Measurements from ENCODE around the gene CDK10.
"Not testable (repeated sequence)": the region's sequence is repeated elsewhere in the genome, so short reads cannot be mapped to it uniquely, and the experiment has no call there.

The CDK10 gene

GRCh38 chr16:89686520-89687091, at the start of gene CDK10:
CDK10 (plus strand) TSS chr16:89686689; CDS start chr16:89686711, 22 bp downstream.
- peak; percentile 99 for DNase-seq

GRCh38 chr16:89637379-89637778, 49.1 kb upstream of the CDK10 start:
- DNase-seq: no peak

- DNase-seq: no peak
Observed at GRCh38 chr16:89638455-89638854, 48.0 kb upstream of the CDK10 start.

GRCh38 chr16:89639385-89639784, 47.1 kb upstream of the CDK10 start:
- no peak for DNase-seq

- no peak for DNase-seq
Observed at GRCh38 chr16:89641458-89642119, 44.9 kb upstream of the CDK10 start.

GRCh38 chr16:89642574-89642973, 43.9 kb upstream of the CDK10 start:
- no peak for DNase-seq

GRCh38 chr16:89643769-89644300, 42.7 kb upstream of the CDK10 start:
- DNase-seq: no peak

GRCh38 chr16:89645122-89645521, 41.4 kb upstream of the CDK10 start:
- no peak for DNase-seq

GRCh38 chr16:89646270-89646669, 40.2 kb upstream of the CDK10 start:
- no peak for DNase-seq

GRCh38 chr16:89646906-89647305, 39.6 kb upstream of the CDK10 start:
- no peak for DNase-seq

GRCh38 chr16:89651584-89651983, 34.9 kb upstream of the CDK10 start:
- no peak for DNase-seq

GRCh38 chr16:89653656-89654295, 32.7 kb upstream of the CDK10 start:
- DNase-seq: no peak

GRCh38 chr16:89655062-89655643, 31.3 kb upstream of the CDK10 start:
- DNase-seq: no peak

GRCh38 chr16:89656435-89657121, 29.9 kb upstream of the CDK10 start:
- no peak for DNase-seq

- DNase-seq: peak; percentile 97
Observed at GRCh38 chr16:89657442-89658220, 28.9 kb upstream of the CDK10 start, which contains the start of the genes CHMP1A and SPATA33. CHMP1A (minus strand) TSS chr16:89657708; CDS start chr16:89657588, 120 bp downstream. SPATA33 (plus strand) TSS chr16:89657836; CDS start chr16:89657912, 76 bp downstream.

GRCh38 chr16:89658221-89658879, 28.1 kb upstream of the CDK10 start:
- DNase-seq: no peak

- DNase-seq: no peak
Observed at GRCh38 chr16:89660146-89660545, 26.3 kb upstream of the CDK10 start.

GRCh38 chr16:89661215-89661614, 25.3 kb upstream of the CDK10 start:
- DNase-seq: no peak

GRCh38 chr16:89664238-89664637, 22.3 kb upstream of the CDK10 start:
- not testable (repeated sequence) for DNase-seq

GRCh38 chr16:89667000-89667399, 19.5 kb upstream of the CDK10 start:
- not testable (repeated sequence) for DNase-seq

- no peak for DNase-seq
Observed at GRCh38 chr16:89667633-89668032, 18.9 kb upstream of the CDK10 start.

Measured in retina (tissue), 1 donor.